DOHH2 (cell line): ENCODE data around the gene WWC1.
"Not testable (repeated sequence)": the region's sequence is repeated elsewhere in the genome, so short reads cannot be mapped to it uniquely, and the experiment has no call there.

ENCODE experiments used
- H3F3A ChIP-seq: fragments of 200-600 bp; sonication (generic), shearing (Covaris generic); 2 replicates; pipeline ENCODE4 v1.6.0; 2016; ENCODE audit warnings: antibody characterized with exemption, mild to moderate bottlenecking; ENCODE audit not compliant: control insufficient read depth, insufficient read depth
- H3K27ac ChIP-seq: fragments of 200-600 bp; sonication (generic); 2 replicates; pipeline ENCODE4 v1.5.1; 2014; ENCODE audit warnings: low read depth, mild to moderate bottlenecking, low read length, moderate library complexity
- H3K27me3 ChIP-seq: fragments of 200-600 bp; sonication (generic); 2 replicates; pipeline ENCODE4 v1.6.1; 2014; ENCODE audit warnings: mild to moderate bottlenecking, low read length, mixed read lengths; ENCODE audit not compliant: control insufficient read depth
- H3K36me3 ChIP-seq: fragments of 200-600 bp; sonication (generic); 2 replicates; pipeline ENCODE4 v1.6.1; 2014; ENCODE audit warnings: mild to moderate bottlenecking, low read length, moderate library complexity, mixed read lengths; ENCODE audit not compliant: control insufficient read depth
- H3K4me1 ChIP-seq: fragments of 200-600 bp; sonication (generic); 2 replicates; pipeline ENCODE4 v1.6.1; 2014; ENCODE audit warnings: mild to moderate bottlenecking, low read length, mixed read lengths; ENCODE audit not compliant: control insufficient read depth
- H3K4me2 ChIP-seq: fragments of 200-600 bp; sonication (generic); 2 replicates; pipeline ENCODE4 v1.6.0; 2014; ENCODE audit warnings: mild to moderate bottlenecking, low read length, moderate library complexity
- H3K4me3 ChIP-seq: fragments of 200-600 bp; sonication (generic); 2 replicates; pipeline ENCODE4 v1.5.1; 2014; ENCODE audit warnings: mild to moderate bottlenecking, low read length, mixed read lengths
- H3K79me2 ChIP-seq: fragments of 200-600 bp; sonication (generic); 2 replicates; pipeline ENCODE4 v1.6.1; 2014; ENCODE audit warnings: mild to moderate bottlenecking, low read length, mixed read lengths; ENCODE audit not compliant: control insufficient read depth
- H3K9me2 ChIP-seq: fragments of 200-600 bp; sonication (generic); replicated peaks from 2 replicates; pipeline ENCODE4 v1.6.1; 2014; ENCODE audit warnings: mild to moderate bottlenecking, low read length, mixed read lengths; ENCODE audit not compliant: control insufficient read depth
- H3K9me3 ChIP-seq: fragments of 200-600 bp; sonication (generic); 2 replicates; pipeline ENCODE4 v1.6.1; 2014; ENCODE audit warnings: antibody characterized with exemption, low read length, mixed read lengths; ENCODE audit not compliant: control insufficient read depth, insufficient read depth
- H4K20me1 ChIP-seq: fragments of 200-600 bp; sonication (generic); 2 replicates; pipeline ENCODE4 v1.6.0; 2014; ENCODE audit warnings: low read depth, mild to moderate bottlenecking, antibody characterized with exemption, low read length, moderate library complexity; ENCODE audit not compliant: control insufficient read depth, insufficient read depth
- EZH2phosphoT487 ChIP-seq: fragments of 200-600 bp; sonication (generic); IDR thresholded peaks from 2 replicates; pipeline ENCODE4 v1.6.1; 2017; ENCODE audit warnings: borderline replicate concordance, mild to moderate bottlenecking, antibody characterized with exemption, low read length, moderate library complexity, mixed read lengths
- TF ChIP-seq, protein P1 (sequence below): fragments of 200-600 bp; sonication (generic); IDR thresholded peaks from one replicate; pipeline ENCODE4 v1.5.1; 2014; ENCODE audit warnings: antibody characterized with exemption, mild to moderate bottlenecking, low read depth, low read length; ENCODE audit not compliant: poor library complexity, severe bottlenecking

The WWC1 gene

DNA sequence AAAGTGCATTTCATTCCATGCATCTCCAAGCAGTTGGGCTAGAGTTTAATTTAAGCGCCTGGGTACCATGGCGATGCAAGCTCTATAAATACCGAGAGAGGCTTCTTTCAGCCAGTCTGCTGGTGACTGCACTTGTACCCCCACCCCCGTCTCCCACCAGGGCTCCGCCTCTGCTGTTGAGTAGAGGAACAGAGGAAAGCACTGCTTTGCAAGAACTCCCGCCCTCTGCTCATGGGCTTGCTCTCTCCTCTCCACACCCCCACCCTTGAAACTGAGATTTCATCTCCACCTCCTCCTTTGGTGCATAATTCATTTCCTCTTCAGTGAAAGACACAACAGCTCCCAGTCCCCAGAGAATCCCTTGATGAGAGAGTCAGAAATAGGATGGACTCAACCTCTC, 5.1 kb upstream of the WWC1 start:
- Histone ChIP-seq H3K36me3 (no peaks in the 10 kb centered on the region), H3K9me2 (no peaks in the 10 kb centered on the region), H3K79me2 (no peaks in the 10 kb centered on the region), H3K4me3 (no peak overlapping the region), H3K4me1 (no peaks in the 10 kb centered on the region), H3K27ac (no peak overlapping the region), H3K27me3 (no peaks in the 10 kb centered on the region), H3K9me3 (no peaks in the 10 kb centered on the region), H4K20me1 (no peaks in the 10 kb centered on the region), H3K4me2 (no peak overlapping the region), H3F3A (no peaks in the 10 kb centered on the region)
- TF ChIP-seq, protein P1, sequence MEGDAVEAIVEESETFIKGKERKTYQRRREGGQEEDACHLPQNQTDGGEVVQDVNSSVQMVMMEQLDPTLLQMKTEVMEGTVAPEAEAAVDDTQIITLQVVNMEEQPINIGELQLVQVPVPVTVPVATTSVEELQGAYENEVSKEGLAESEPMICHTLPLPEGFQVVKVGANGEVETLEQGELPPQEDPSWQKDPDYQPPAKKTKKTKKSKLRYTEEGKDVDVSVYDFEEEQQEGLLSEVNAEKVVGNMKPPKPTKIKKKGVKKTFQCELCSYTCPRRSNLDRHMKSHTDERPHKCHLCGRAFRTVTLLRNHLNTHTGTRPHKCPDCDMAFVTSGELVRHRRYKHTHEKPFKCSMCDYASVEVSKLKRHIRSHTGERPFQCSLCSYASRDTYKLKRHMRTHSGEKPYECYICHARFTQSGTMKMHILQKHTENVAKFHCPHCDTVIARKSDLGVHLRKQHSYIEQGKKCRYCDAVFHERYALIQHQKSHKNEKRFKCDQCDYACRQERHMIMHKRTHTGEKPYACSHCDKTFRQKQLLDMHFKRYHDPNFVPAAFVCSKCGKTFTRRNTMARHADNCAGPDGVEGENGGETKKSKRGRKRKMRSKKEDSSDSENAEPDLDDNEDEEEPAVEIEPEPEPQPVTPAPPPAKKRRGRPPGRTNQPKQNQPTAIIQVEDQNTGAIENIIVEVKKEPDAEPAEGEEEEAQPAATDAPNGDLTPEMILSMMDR = no peak
- TF ChIP-seq EZH2phosphoT487 = no peak

DNA sequence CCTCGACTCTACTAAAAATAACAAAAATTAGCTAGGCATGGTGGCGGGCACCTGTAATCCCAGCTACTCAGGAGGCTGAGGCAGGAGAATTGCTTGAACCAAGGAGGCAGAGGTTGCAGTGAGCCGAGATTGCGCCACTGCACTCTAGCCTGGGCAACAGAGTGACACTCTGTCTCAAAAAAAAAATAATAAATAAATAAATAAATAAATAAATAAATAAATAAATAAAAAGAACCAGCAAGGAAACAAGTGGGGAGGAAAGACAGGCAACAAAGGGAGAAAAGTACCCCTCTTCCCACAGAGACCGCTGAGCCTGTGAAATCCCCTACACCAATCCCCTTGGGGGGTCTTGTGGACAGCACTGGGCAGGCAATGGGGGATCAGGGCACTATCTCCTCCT, 4.6 kb upstream of the WWC1 start:
- H3F3A ChIP-seq, H3K79me2 ChIP-seq, H3K27me3 ChIP-seq, H3K4me3 ChIP-seq, H3K9me2 ChIP-seq, H3K4me1 ChIP-seq, H3K36me3 ChIP-seq, H3K27ac ChIP-seq, H4K20me1 ChIP-seq, H3K4me2 ChIP-seq, H3K9me3 ChIP-seq: not testable (repeated sequence)

DNA sequence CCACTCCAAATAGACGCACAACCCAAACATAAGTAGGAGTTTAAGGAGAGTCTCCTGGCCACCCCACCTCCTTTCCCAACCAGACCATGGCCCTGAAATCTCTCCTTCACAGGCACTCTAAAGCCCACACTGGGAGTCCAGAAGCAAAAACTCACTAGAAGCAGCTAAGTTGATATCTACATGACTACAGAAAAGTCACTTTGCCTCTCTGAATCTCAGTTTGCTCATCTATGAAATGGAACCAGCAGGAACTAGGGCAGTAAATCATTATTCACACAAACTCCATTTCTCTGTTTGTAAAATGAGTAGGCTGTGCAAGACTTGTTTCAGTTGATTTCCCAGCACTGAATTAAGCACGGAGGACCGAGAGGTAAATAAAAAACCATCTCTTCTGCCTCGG, 4.1 kb upstream of the WWC1 start:
- TF ChIP-seq, protein P1 = no peak
- no peak for TF ChIP-seq EZH2phosphoT487
- Histone ChIP-seq H4K20me1 (no peaks in the 10 kb centered on the region), H3K79me2 (no peaks in the 10 kb centered on the region), H3K9me2 (no peaks in the 10 kb centered on the region), H3K9me3 (no peaks in the 10 kb centered on the region), H3K27me3 (peaks cover 2% of the 10 kb centered on the region; the same call in 1 of the 2 replicates), H3K4me3 (no peak overlapping the region), H3K4me1 (peaks cover 2% of the 10 kb centered on the region; the same call in 1 of the 2 replicates), H3F3A (no peaks in the 10 kb centered on the region), H3K27ac (no peak overlapping the region), H3K4me2 (no peak overlapping the region), H3K36me3 (no peaks in the 10 kb centered on the region)

DNA sequence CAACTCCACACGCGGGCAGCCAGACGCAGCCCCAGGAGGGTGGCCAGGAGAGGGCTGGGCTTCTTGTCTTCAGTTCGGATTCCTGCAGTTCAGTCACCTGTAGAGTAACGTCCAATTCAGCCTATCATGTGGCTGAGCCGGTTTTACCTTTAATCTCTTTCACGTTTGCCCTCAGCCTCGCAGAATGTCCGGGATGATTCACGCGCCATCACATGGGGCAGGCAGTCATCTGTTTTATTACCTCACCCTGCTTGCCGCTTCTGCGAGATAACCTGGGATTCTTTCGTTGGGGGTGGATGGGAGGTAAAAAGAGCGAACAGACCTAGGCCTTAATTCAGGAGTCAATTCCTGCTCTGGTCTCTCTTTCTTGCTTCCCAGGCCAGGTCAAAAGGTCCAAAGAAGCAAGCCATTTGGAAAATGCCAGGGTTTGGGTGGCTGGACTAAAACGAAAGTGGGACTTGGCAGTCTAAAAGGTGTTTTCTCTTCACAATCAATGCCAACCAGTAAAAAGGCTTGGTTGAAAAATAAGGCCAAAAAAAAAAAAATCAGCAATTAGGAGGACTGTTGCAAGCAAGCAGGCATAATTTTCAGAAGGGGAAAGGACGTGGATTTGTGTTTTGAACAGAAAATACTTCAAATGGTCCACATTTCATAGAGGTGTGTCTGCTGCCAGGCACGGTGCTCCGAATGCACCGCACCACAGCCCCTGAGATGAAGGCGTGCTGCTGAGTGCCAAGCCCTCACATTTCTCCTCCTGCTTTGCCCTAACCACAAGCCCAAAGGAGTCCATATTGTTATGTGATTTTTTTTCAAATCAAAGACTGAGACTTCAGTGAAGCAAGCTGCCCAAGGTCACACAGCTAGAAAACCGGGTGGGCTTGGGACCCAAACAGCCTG, 2.8 kb upstream of the WWC1 start:
- Histone ChIP-seq H3K9me2 (no peaks in the 10 kb centered on the region), H3K4me3 (no peak overlapping the region), H3K36me3 (no peaks in the 10 kb centered on the region), H3K9me3 (no peaks in the 10 kb centered on the region), H3K27me3 (peaks cover 13% of the 10 kb centered on the region), H4K20me1 (no peaks in the 10 kb centered on the region), H3K4me1 (peaks cover 3% of the 10 kb centered on the region; the same call in 1 of the 2 replicates), H3F3A (no peaks in the 10 kb centered on the region), H3K27ac (no peak overlapping the region), H3K79me2 (no peaks in the 10 kb centered on the region), H3K4me2 (no peak overlapping the region)
- TF ChIP-seq EZH2phosphoT487 = no peak
- TF ChIP-seq, protein P1 = no peak
